ENCODE measurements around the gene PTPRT. TPM values are rescaled to one million over a fixed set of nuclear protein-coding genes. Genes with fewer than 3 reads are reported as not detected.

Gene PTPRT
- total RNA-seq, 4 donors from 2014 or later: 0.67 to 2.5 (median 1.0) TPM

DNA sequence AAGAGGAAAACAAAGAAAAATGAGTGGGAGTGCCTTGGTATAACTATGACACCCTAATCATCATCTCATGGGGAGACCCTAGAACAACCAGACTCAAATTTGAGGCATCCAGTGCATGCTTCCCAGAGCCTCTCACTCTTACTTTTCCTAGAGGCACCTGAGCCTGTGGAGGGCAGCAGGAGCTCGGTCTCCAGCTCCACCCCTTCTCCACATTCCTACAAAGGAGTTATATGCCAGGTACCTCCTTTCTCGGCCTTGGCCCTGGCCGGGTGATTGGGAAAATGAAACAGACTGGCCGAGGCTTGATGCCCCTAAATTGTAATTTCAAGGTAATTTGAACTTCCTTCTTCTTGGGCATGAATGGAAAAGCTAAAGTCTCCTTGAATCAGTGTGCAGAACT lies 810.3 kb downstream of the PTPRT start:
- Histone ChIP-seq H3K36me3 (no peaks in the 10 kb centered on the region), H3K27me3 (no peaks in the 10 kb centered on the region), H3K27ac (no peak overlapping the region), H3K4me3 (no peak overlapping the region), H3K4me1 (no peaks in the 10 kb centered on the region), H3K9me3 (no peaks in the 10 kb centered on the region)
- TF ChIP-seq POLR2A (IDR thresholded peaks at IDR 0.05): no peak
- TF ChIP-seq, protein P1, sequence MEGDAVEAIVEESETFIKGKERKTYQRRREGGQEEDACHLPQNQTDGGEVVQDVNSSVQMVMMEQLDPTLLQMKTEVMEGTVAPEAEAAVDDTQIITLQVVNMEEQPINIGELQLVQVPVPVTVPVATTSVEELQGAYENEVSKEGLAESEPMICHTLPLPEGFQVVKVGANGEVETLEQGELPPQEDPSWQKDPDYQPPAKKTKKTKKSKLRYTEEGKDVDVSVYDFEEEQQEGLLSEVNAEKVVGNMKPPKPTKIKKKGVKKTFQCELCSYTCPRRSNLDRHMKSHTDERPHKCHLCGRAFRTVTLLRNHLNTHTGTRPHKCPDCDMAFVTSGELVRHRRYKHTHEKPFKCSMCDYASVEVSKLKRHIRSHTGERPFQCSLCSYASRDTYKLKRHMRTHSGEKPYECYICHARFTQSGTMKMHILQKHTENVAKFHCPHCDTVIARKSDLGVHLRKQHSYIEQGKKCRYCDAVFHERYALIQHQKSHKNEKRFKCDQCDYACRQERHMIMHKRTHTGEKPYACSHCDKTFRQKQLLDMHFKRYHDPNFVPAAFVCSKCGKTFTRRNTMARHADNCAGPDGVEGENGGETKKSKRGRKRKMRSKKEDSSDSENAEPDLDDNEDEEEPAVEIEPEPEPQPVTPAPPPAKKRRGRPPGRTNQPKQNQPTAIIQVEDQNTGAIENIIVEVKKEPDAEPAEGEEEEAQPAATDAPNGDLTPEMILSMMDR (IDR thresholded peaks at IDR 0.05): no peak
- DNase-seq: no peak

DNA sequence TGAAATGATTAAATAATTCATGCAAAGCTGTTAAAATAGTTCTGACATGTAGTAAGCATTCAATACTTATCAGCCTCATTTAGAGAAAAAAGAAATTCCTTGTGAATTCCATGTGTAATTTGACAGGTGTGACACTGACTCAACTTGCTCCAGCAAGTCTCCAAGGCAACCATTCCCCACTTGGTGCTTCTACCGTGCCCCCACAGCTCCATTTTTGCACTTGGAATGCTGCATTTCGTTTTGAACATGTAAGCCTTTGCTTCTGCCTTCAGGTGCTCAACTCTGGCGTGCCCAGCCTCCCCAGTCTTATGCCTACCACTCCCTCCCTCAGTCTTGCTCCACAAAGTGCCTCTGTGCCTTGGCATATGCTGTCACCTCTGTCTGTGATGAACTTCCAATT lies 810.9 kb downstream of the PTPRT start:
- Histone ChIP-seq H3K4me3 (no peak overlapping the region), H3K27ac (no peak overlapping the region), H3K9me3 (no peaks in the 10 kb centered on the region), H3K27me3 (no peaks in the 10 kb centered on the region), H3K4me1 (no peaks in the 10 kb centered on the region), H3K36me3 (no peaks in the 10 kb centered on the region)
- TF ChIP-seq, protein P1 (IDR thresholded peaks at IDR 0.05): no peak
- TF ChIP-seq POLR2A (IDR thresholded peaks at IDR 0.05): no peak
- DNase-seq: no peak

DNA sequence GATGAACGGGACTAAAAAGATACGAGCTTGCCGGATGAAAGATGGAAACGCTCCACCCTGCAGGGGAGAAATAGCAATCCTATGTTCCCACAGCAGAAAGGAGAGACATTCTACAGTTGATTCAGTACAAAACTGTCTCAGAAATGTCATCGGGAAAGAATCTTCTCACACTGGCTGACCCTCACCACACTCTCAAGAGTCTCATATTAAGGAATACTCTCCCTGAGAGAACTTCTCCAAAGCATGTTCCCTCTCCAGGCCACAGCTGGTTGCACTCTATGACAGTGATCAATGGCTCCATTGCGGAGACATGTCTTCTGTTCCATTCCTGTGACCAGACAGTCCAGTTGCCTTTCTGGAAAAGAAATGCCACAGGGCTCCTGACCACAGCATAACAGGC lies 813.6 kb downstream of the PTPRT start:
- no peak for TF ChIP-seq POLR2A (IDR thresholded peaks at IDR 0.05)
- TF ChIP-seq, protein P1 (IDR thresholded peaks at IDR 0.05): no peak
- Histone ChIP-seq H3K27ac (no peak overlapping the region), H3K4me3 (no peak overlapping the region), H3K36me3 (no peaks in the 10 kb centered on the region), H3K27me3 (no peaks in the 10 kb centered on the region), H3K4me1 (no peaks in the 10 kb centered on the region), H3K9me3 (no peaks in the 10 kb centered on the region)
- DNase-seq: no peak

DNA sequence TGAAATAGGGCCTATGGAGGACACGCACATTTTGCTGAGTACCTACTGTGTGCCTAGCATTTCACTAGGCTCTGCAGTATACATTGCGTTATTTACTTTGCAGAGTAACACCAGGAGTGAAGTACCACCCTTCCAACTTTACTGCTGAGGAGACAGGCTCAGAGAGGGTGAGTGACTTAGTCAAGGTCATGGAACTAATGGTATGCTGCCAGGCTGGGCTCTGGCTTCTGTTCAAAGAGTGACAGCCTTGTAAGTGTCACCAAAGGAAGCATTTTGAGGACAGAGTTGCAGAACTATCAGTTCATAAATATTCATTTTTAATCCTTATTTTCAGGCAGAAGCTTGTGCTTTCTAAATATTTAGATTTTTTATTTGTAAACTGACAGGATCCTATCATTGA lies 816.7 kb downstream of the PTPRT start:
- Histone ChIP-seq H3K36me3 (no peaks in the 10 kb centered on the region), H3K27me3 (no peaks in the 10 kb centered on the region), H3K4me3 (no peak overlapping the region), H3K4me1 (no peaks in the 10 kb centered on the region), H3K9me3 (no peaks in the 10 kb centered on the region), H3K27ac (no peak overlapping the region)
- no peak for TF ChIP-seq POLR2A (IDR thresholded peaks at IDR 0.05)
- TF ChIP-seq, protein P1 (IDR thresholded peaks at IDR 0.05): no peak
- DNase-seq: no peak

DNA sequence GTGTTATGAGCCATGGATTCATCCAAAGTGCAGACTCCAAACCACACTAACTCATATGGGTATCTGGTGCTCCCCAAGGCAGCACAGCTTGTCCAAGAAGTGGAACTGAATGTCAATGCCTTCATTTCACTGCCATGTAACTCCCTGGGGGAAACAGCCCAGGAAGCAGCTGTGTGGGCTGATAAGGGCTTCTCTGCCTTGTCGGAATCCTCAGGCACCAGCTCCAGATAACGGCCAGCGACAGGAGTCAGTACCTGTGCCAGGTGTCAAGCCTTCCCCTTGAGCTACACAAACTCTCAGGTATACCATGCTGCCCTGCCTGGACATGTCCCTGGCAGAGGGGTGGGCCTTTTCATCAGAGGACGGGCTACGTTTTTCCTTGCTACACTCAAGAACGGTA lies 819.6 kb downstream of the PTPRT start:
- Histone ChIP-seq H3K27me3 (no peaks in the 10 kb centered on the region), H3K27ac (no peak overlapping the region), H3K4me3 (no peak overlapping the region), H3K36me3 (no peaks in the 10 kb centered on the region), H3K4me1 (no peaks in the 10 kb centered on the region), H3K9me3 (no peaks in the 10 kb centered on the region)
- DNase-seq: no peak
- TF ChIP-seq POLR2A (IDR thresholded peaks at IDR 0.05): no peak
- TF ChIP-seq, protein P1 (IDR thresholded peaks at IDR 0.05): no peak

DNA sequence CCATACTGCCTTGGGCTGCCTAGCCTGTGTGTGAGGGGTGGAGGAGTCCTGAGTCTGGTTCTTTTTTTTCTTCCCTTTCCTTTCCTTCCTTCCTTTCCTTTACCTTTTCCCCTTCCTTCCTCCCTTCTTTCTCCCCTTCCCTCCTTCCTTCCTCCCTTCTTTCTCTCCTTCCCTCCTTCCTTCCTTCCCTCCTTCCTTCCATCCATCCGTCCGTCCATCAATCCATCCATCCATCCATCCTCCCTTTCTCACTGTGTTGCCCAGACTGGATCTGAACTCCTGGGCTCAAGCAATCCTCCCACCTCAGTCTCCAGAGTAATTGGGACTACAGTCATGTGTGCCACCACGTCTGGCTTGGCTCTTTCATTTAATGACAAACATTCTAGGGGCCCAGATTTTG lies 820.8 kb downstream of the PTPRT start:
- Histone ChIP-seq H3K4me1 (no peaks in the 10 kb centered on the region), H3K27me3 (no peaks in the 10 kb centered on the region), H3K27ac (no peak overlapping the region), H3K4me3 (no peak overlapping the region), H3K9me3 (no peaks in the 10 kb centered on the region), H3K36me3 (no peaks in the 10 kb centered on the region)
- no peak for DNase-seq
- TF ChIP-seq POLR2A (IDR thresholded peaks at IDR 0.05): no peak
- TF ChIP-seq, protein P1 (IDR thresholded peaks at IDR 0.05): no peak

All from Peyer's patch (tissue), 4 donors.